OCI-LY1 (cell line): ENCODE measurements around the gene BTRC.

Experiments used
- EZH2 ChIP-seq: fragments of 200-600 bp; sonication (generic), shearing (Covaris generic); IDR thresholded peaks from 2 replicates; pipeline ENCODE4 v1.8.0; 2017; ENCODE audit warnings: borderline replicate concordance, mixed run types, mild to moderate bottlenecking, antibody characterized with exemption, low read length, moderate library complexity, mixed read lengths
- TF ChIP-seq, protein P1 (sequence below): fragments of 200-600 bp; sonication (generic), shearing (Covaris generic); IDR thresholded peaks from 2 replicates; pipeline ENCODE4 v1.5.1; 2017; ENCODE audit warnings: mild to moderate bottlenecking, antibody characterized with exemption, low read length, moderate library complexity, mixed read lengths

DNA sequence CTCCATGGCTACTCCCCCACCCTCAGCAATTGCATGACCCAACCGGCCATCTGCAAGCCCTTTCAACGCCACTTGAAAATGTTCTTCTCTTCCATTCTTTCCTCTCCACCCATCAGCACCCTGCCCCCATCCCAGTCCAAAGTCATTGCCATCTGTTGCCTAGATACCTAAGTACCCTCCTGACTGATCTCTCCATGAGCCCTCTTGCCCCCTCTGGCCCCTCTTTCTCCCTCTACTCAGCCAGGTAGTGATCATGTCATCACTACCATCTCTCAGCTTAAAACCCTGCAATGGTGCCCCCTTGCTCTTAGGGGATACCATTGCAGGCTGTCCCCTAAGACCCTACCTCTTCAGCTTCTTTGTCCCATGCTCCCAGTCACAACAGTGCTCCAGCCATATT lies 30.5 kb upstream of the BTRC start:
- TF ChIP-seq, protein P1, sequence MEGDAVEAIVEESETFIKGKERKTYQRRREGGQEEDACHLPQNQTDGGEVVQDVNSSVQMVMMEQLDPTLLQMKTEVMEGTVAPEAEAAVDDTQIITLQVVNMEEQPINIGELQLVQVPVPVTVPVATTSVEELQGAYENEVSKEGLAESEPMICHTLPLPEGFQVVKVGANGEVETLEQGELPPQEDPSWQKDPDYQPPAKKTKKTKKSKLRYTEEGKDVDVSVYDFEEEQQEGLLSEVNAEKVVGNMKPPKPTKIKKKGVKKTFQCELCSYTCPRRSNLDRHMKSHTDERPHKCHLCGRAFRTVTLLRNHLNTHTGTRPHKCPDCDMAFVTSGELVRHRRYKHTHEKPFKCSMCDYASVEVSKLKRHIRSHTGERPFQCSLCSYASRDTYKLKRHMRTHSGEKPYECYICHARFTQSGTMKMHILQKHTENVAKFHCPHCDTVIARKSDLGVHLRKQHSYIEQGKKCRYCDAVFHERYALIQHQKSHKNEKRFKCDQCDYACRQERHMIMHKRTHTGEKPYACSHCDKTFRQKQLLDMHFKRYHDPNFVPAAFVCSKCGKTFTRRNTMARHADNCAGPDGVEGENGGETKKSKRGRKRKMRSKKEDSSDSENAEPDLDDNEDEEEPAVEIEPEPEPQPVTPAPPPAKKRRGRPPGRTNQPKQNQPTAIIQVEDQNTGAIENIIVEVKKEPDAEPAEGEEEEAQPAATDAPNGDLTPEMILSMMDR = no peak
- TF ChIP-seq EZH2 = no peak
